HG02759 (cell line): Measurements from ENCODE around the gene ALPL.

Source experiments
- ATAC-seq: cut with Tn5 transposase; IDR thresholded peaks from one replicate; pipeline ENCODE4 v1.9.1; 2021; ENCODE audit warnings: mild to moderate bottlenecking, moderate library complexity; ENCODE audit not compliant: unreplicated experiment

The ALPL gene

DNA sequence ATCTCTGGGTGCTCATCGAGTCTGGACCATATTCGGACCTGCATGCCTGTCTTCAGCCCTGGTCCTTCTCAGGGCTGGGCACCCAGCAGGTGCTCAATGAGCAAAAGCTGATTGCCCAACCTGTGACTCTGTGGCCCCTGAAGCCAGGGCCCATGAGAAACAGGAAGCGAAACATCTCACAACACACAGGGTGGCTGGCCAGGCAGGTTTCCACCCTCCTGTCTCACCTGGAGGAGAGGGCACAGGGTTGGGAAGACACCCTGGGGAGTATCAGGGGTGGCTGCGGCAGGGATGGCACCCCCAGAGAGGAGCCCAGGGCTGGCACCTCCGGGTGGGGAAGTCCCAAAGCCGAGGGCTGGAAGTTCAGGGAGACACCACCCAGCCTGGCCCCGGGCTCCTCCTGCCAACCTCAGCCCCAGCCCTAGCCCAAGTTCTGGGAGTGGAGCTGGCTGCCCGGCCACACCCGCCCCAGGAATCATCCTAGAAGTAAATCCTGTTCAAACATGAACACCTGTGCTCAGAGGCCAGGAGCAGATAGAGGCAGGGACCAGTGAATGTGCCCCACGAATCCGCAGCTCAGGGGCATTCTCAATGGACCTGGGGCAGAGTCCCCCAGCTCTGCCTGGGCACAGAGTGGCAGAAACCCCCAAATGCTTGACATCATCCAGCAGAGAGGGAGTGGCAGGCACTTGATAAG is 105.3 kb downstream of the ALPL start:
- ATAC-seq, result no peak

DNA sequence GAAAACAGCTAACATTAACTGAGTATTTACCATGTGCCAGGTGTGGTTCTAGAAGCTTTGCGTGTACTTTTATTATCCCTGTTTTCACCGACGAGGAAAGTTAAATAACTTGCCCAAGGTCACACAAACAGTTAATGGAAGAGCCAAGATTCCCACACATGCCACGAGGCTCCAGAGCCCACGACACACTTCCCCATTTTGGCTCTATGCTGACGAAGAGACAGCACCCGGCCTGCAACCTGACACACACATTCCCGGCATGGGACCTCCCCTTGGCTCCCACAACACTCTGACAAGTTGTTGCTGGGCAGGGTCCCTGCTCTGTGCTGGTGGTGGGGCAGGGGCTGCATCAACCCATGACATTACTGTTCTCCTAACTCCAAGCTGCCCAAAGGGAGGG is 107.1 kb downstream of the ALPL start:
- ATAC-seq, result no peak

DNA sequence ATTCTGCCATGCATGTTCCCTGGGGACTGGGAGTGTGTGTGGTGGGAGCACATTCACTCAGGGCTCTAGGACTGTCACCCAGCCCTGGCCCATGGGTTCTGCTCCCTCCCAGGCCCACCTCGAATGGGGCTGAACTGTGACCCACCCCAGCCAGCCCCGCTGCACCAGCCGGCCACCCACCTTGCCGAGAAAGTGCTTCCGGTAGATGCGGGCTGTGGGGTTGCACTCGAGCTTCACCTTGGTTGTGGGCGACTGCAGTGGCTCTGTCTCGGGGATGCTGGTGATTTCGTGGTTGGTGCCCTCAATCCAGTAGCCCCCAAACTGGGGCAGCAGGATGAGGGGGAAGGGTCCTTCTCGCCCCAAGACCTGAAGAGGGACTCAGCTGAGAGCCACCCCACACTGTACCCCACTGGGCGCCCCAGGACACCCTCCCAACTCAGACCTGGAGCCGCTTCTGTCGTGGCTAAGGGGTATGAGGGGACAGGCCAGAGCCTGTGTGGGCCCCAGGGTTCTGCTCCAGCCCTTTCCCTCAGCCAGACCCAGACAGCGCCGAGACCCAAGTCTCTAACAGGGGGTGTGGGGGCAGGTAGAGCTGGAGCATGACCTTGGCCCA is 108.0 kb downstream of the ALPL start:
- no peak for ATAC-seq

DNA sequence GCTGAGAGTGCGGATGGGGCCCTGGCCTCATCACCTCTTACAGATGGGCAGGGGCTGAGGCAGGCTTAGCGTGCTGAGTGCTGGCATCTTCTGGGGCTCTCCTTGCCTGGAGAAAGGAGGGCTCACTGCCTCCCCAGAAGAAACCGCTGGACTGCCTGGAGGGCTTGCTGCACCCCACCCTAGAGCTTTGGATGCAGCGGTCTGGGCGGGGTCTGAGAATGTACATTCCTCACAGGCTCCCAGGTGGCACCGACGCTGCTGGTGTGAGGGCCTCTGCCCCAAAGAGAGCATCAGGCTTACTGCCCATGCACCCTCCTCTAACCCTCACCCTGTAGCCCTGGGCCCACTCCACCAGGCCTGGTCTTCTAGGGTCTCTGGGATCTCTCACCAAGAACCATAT is 108.8 kb downstream of the ALPL start:
- no peak for ATAC-seq

DNA sequence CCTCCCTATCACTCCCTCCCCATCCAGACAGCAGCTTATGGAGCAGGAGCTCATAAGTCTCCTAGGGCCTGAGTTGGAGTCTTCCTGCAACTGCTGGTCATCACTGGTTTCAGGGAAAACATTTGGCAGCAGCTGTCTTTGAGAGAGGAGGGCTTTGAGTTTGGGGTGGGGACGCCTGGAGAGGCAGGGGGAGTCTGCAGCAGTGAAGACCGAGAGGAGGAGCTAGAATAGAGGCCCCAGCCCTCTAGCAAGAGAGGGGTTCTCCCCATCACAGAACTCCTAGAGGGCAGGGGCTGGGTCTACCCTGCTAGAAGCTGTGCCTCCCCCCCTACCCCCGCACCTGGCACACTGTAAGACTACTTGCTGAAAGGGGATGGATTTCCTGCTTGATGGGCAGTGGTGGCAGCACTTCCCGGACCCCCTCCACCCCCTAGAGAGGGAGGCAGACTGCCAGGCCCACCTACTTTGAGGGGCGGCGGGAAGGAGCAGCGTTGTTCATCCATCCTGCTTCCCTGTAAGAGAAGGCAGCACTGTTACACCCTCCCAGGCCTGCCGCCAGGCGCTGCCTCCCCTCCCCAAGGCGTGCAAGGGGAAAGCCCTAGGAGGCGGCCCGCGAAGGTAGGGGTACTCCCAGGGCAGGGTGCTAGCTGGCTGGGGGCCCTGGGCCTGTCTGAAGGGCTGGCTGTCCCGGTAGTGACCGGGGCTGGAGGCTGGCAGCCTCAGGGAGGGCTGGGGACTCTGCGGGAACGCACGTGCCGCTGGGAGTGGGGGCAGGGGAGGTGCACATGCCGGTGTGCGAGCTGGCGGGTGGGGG is 109.5 kb downstream of the ALPL start:
- ATAC-seq, result no peak

DNA sequence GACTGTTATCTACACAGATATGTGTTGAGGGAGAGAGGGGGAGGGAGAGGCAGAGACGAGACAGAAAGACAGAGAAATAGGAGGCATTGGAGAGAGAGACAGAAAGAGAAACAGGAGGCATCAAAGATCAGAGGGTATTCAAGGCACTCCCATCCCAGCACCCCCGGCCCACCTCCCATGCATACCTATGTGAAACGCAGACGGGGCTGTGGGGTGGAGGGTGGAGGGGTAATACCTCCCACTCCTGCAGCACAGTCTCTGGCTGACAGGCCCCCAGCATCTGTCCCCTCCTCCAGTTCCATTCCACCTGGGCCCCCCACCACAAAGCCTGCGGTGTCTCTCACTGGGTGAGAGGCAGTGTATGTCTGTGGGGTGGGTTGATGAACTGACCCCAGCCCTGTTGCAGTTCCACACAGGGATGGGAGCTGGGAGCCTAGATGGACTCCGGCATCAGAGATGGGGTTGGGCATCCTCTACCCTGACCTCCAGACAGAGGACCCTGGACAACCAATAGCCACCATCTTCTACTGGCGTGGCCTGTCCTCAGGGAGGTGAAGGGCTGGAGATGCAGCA is 110.2 kb downstream of the ALPL start:
- ATAC-seq, result no peak

DNA sequence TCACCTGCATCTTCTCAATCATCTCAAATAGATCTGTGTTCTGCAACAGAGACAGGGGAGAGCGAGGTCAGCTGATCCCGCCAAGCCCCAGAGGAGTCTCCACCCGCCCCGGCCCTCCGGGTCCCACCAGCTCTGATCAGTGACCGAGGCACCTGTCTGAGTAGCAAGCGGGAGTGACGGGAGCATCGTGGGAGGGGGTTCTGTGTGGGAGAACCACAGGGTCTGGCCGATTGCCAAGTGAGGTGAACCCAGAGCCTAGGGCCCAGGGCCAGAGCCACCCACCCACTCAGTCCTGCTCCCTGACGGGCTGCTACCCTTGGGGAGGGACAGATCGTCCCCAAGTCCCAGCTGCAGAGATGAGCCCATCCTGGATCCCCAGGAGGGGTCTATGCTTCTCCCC is 110.8 kb downstream of the ALPL start:
- ATAC-seq, result no peak

DNA sequence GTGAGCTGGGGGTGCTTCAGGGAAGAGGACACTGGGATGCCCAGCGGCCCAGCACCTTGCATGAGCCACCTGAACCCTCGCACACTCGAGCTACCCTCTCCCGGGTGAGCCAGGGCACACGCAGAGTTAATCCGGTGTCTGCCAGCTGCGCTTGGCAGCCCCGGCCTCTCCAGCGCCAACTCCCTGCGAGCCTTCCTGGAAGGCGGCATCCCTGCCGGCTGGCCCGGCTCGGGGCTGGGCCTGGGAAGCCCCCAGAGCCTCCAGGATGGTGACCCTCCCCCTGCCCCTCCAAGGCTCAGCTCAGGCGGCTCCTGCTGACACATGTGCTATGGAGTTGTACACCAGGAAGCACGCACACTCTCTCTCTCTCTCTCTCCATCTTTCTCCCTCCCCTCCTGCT is 111.3 kb downstream of the ALPL start:
- ATAC-seq, result no peak

DNA sequence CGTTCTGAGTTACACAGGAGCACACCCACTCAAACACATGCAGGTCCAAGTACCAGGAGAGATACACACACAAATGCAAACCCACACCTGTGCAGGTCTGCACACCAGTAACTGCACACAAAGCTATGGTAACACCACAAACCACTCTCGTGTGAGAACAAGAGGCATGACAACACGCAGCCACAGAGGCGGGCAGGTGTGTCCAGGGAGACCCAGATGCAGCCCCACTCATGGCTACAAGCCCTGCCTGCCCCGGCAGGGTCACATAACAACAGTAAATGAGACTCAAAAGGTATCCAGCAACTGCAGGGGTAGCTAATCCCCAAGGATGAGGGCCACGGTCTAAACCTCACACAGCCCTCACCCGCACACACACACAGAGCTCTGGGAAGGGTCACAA is 111.8 kb downstream of the ALPL start:
- no peak for ATAC-seq

DNA sequence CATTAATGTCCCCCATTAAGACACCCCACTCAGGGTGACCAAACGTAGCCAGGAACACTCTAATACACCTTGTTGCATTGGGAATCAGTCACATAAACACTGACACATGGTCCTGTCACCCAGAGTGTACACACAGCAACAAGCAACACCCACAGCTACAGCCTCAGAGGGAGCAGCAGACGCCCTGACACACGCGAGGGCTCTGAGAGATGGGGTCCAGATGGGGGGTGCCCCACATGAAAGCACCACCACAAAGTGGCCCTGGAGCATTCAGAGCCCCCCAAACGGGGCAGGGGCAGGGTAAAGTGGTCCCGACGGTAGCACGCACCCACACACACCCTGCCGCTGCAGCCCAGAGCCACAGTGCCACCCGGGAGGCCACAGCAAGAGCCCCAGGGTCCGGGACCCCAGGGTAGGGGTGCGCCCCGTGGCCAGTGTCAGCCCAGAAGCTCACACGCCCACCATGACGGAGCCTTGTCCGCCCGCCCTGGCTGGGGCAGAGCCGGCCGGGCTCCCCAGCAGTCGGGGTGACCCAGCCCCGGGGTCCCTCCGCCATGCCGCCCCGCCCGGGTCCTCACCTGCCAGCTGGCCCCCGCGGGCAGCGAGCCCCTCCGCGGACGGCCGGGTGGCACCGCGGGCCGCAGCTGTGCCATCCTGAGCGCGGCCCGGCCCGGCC is 112.7 kb downstream of the ALPL start:
- ATAC-seq, result no peak

DNA sequence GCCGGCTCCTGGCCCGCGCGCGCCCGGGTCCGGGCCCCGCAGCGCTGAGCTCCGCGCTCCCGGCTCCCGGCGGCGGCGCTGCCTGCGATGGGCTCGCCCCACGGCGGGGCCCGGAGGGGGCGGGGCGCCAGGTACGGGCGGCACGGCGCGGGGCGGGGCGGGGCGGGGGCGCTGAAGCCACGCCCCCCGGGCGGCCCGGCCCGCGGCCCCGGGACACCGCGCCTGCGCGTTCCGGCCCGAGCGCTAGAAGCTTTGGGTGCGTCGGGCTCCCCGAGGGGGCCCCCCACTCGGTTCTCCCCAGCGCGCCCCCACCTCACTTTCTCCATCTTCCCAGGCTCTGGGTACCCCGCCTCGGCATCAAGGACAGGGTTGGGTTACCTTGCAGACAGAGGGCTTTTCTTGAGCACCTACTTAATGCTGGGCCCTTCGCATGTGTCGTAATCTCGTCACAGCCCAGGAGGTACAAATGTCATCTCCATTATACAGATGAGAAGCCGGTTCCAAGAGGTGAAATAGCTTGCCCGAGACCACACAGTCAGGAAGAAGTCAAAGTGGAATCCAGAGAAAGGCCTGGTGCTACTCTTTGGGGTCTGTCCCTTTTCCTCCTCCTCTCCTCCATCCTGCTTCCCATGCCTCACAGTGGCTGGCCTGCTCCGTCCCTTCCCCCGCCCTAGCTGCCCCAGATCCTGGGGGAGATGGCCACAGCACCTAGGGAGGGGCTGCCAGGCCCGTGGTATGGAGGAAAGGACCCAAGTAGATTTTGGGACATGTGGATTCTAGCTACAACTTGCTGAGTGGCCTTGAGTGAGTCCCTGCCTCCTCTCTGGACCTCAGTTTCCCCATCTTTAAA is 113.5 kb downstream of the ALPL start:
- ATAC-seq, result no peak

DNA sequence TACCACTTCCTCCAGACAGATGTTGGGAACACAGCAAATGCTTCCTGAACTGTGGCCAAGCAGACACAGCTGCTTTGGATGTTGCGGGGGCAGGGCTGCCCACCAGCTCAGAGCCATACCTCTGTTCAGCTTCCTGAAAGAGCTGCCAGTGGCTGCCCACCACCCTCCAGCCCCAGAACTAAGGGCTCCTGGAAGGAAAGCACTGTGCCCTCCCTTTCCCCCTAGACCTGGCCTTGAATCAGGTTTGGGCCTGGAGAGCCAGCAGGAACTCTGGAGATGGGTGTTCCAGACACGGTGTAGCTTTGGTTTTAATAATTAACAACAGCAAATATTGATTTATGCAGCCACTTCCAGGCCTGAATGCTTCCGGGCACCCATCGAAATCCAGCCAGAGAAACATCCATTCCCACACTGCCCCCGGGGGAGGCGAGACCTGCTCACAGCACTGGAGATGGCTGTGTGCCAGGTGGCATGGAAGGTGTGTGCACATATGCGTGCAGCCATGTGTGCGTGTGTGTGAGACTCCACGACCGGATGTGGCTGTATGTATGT is 114.3 kb downstream of the ALPL start:
- no peak for ATAC-seq

DNA sequence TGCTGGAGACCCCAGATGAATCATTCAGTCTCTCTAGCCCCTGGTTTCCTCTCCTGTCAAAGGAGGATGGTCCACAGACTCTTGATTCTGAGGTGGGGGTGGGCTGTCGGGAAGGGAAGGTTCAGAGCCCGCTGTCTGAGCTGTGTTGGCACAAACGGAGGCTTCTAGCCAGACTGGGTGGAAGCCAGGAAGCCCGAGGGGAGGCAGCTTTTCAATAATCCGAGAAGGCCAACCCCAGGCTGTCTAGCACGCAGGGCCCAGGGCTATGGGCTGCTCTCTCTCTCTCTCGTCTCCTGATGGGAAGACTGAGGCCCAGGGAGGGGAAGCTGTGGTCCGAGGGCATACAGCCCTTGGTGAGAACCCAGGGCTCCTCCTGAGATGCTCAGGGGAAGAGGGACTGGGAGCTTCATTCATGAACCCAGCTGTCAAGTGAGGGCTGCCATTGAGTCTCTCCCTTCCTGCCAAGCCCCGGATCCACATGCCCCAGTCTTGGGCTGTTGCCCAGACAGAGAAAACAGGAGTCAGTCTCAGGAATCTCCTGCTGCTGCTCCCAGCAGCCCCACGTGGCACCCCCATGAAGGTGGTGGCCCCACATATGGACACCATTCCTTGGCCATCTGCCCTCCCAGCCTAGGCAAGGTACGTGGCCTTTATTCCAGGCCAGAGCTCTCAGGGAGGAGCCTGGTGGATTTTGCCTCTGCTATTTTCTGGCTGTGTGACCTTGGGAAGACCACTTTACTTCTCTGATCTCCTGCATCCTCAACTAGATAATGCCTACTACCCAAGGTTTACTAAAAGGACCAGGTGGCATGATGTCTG is 115.6 kb downstream of the ALPL start:
- ATAC-seq, result no peak

DNA sequence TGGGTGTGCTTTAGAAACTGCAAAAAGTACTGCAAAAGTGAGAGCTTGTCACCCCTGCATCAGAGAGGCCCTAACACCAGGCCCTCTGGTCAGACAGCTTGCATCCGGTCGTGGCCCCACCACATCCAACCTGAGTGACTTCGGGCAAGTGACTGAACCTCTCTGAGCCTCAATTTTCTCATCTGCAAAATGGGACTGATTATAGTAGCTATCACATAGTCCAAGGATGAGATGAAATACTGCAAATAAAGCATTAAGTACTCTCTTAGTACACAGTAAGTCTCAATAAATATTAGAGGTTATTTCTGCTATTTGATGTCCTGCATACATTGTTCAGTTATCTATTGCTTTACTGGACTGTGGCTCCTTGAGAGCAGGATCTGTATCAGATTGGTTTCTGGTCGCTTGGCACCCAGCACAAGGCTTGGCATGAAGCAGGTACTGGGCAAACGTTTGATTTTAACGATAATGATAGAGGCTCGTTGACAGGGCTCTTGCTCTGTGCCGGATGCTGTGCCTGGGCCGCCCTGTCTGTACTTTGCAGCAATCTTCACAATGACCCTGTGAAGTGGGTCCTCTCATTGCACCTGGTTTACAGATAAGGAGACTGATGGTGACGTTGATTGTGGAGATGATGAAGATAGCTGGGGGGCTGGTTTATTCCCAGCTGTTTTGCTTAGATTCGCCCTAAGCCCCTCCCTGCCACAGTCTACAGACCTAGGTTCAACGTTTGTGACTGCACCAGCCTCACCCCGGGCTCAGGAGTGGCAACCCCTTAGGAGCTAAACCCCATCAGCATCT is 116.4 kb downstream of the ALPL start:
- no peak for ATAC-seq

DNA sequence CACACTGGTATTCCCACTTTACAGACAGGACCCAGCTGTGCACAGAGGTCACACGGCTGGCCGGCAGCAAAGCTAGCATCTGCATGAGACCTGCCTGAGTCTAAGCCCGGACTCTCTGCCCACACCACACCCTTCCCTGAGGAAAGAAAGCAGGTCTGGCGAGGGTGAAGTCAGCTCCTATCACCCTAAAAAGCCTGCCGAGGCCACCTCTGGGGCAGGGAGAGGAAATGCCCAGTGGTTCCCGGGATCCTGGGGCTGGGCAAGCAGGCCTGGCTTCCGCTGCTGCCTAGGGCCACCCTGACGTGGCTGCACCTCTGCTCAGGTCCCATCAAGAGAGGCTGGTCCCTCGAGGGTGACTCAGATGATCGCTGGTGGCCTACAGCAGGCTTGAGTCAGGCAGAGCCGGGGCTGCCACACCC is 117.7 kb downstream of the ALPL start:
- no peak for ATAC-seq
